Endothelial cell of umbilical vein (primary cell): ENCODE results near the gene SIAH1. TPM values are rescaled to one million over a fixed set of nuclear protein-coding genes. Genes with fewer than 3 reads are reported as not detected.

Experiments used
- BruUV-seq: library from RNA; stranded (reverse); fragments of 400-500 nt; replicated peaks from 2 replicates; lab custom pipeline; 2021; lab: Mats Ljungman, UMichigan
- CTCF ChIA-PET: fragments of 300-600, 350-600 bp; sonication (Branson Sonifier 250); formaldehyde crosslinking; loops from one replicate; lab custom pipeline; 2021; ENCODE audit warnings: antibody characterized with exemption, inconsistent platforms; lab: Charles Lee
- POLR2A ChIA-PET: fragments of 300-600, 350-600 bp; sonication (Branson Sonifier 250); formaldehyde crosslinking; loops from one replicate; lab custom pipeline; 2021; ENCODE audit warnings: antibody characterized with exemption, inconsistent platforms; lab: Charles Lee
- DNase-seq: peaks from one replicate; pipeline ENCODE4 v3.0.0-alpha.2; 2011; ENCODE audit warnings: low read depth, low spot score
- FAIRE-seq: peaks from 2 replicates; lab custom pipeline; 2011; peaks lifted over from hg19 to GRCh38; lab: Jason Lieb, UNC
- H2AFZ ChIP-seq: 2 replicates; pipeline ENCODE4 v1.6.0; 2012; ENCODE audit warnings: low read depth, low read length, control low read depth, inconsistent platforms
- H3K27ac ChIP-seq: 2 replicates; pipeline ENCODE4 v1.5.1; 2011; ENCODE audit warnings: low read depth, mild to moderate bottlenecking, control low read depth, low read length, moderate library complexity; ENCODE audit not compliant: insufficient read depth
- H3K27me3 ChIP-seq, 2 experiments: 2 replicates each; pipeline versions ENCODE4 v1.6.0 to v1.6.1; 2011; ENCODE audit warnings: low read length in 2 of 2, mixed read lengths in 1 of 2; ENCODE audit not compliant: control insufficient read depth in 2 of 2, insufficient read depth in 2 of 2
- H3K36me3 ChIP-seq, 2 experiments: 2 replicates in 1 of 2; 3 replicates in 1 of 2; pipeline ENCODE4 v1.5.1; 2011; ENCODE audit warnings: low read length in 2 of 2, mild to moderate bottlenecking in 1 of 2, moderate library complexity in 1 of 2; ENCODE audit not compliant: control insufficient read depth in 2 of 2, insufficient read depth in 2 of 2; ENCODE audit errors: extremely low read depth in 1 of 2
- H3K4me1 ChIP-seq: 3 replicates; pipeline ENCODE4 v1.5.1; 2011; ENCODE audit warnings: mild to moderate bottlenecking, low read length; ENCODE audit not compliant: control insufficient read depth, insufficient read depth; ENCODE audit errors: extremely low read depth
- H3K4me2 ChIP-seq: 2 replicates; pipeline ENCODE4 v1.6.1; 2011; ENCODE audit warnings: low read length, control low read depth, mixed read lengths; ENCODE audit not compliant: insufficient read depth
- H3K4me3 ChIP-seq, 3 experiments: fragments of 200-600 bp in 1 of 3; sonication (generic), shearing (Covaris generic) in 1 of 3; replicated peaks in 1 of 3; 2 replicates each; pipeline ENCODE4 v1.5.1; 2011 to 2016; ENCODE audit warnings: control low read depth in 3 of 3, low read length in 3 of 3, mild to moderate bottlenecking in 2 of 3, inconsistent platforms in 1 of 3, low read depth in 1 of 3, moderate library complexity in 1 of 3; ENCODE audit not compliant: insufficient read depth in 1 of 3
- H3K79me2 ChIP-seq: 2 replicates; pipeline ENCODE4 v1.6.0; 2012; ENCODE audit warnings: low read length, inconsistent platforms; ENCODE audit not compliant: control insufficient read depth, insufficient read depth
- H3K9ac ChIP-seq: replicated peaks from 2 replicates; pipeline ENCODE3; 2011; ENCODE audit warnings: low read length, control low read depth; ENCODE audit not compliant: insufficient read depth; ENCODE audit errors: extremely low read depth
- H3K9me1 ChIP-seq: replicated peaks from 3 replicates; pipeline ENCODE4 v1.6.0; 2011; ENCODE audit warnings: mild to moderate bottlenecking, low read length; ENCODE audit not compliant: control insufficient read depth, insufficient read depth; ENCODE audit errors: extremely low read depth
- H3K9me3 ChIP-seq: replicated peaks from 2 replicates; pipeline ENCODE4 v1.5.1; 2012; ENCODE audit warnings: low read length, inconsistent platforms; ENCODE audit not compliant: control insufficient read depth, insufficient read depth
- H4K20me1 ChIP-seq: replicated peaks from 2 replicates; pipeline ENCODE3; 2011; ENCODE audit warnings: mild to moderate bottlenecking, low read length; ENCODE audit not compliant: control insufficient read depth, insufficient read depth; ENCODE audit errors: extremely low read depth
- EZH2 ChIP-seq: IDR thresholded peaks from 2 replicates; pipeline ENCODE4 v1.6.1; 2012; ENCODE audit warnings: borderline replicate concordance, low read depth, mild to moderate bottlenecking, moderate library complexity, low read length, inconsistent platforms; ENCODE audit not compliant: severe bottlenecking
- FOS ChIP-seq: IDR thresholded peaks from 2 replicates; pipeline ENCODE4 v1.6.1; 2011; ENCODE audit warnings: mild to moderate bottlenecking, low read length, moderate library complexity, borderline replicate concordance; ENCODE audit not compliant: insufficient read depth
- GATA2 ChIP-seq: IDR thresholded peaks from 2 replicates; pipeline ENCODE4 v1.7.0; 2011; ENCODE audit warnings: low read depth, mild to moderate bottlenecking, moderate library complexity, mixed read lengths, low read length; ENCODE audit not compliant: insufficient read length, insufficient read depth
- JUN ChIP-seq: IDR thresholded peaks from 2 replicates; pipeline ENCODE4 v1.6.1; 2011; ENCODE audit warnings: borderline replicate concordance, low read depth; ENCODE audit not compliant: insufficient read length, insufficient read depth
- MYC ChIP-seq: IDR thresholded peaks from one replicate; pipeline ENCODE4 v1.6.1; 2011; ENCODE audit warnings: mild to moderate bottlenecking, low read depth, low read length
- POLR2A ChIP-seq: IDR thresholded peaks from 2 replicates; pipeline ENCODE4 v1.6.1; 2012; ENCODE audit warnings: low read depth, mild to moderate bottlenecking, control low read depth, low read length
- POLR2AphosphoS5 ChIP-seq: IDR thresholded peaks from 2 replicates; pipeline ENCODE4 v1.6.1; 2012; ENCODE audit warnings: low read depth, mild to moderate bottlenecking, control low read depth, low read length, moderate library complexity; ENCODE audit not compliant: insufficient read depth
- dilution Hi-C: fragments of 300-500 bp; cut with MboI; formaldehyde crosslinking; loops from one replicate; pipeline ENCODE4 v1.15.0; 2019; ENCODE audit warnings: low sequenced_read_pairs; ENCODE audit not compliant: extremely low pct_ligation_motif_present
- intact Hi-C: fragments of 100-400 bp; cut with micrococcal nuclease; formaldehyde crosslinking; loops from one replicate; pipeline ENCODE4 v1.10.0; 2022
- polyA plus RNA-seq, 4 experiments: library from polyadenylated mRNA; depleted of rRNA in 3 of 4; stranded (reverse) in 3 of 4; unstranded in 1 of 4; fragments of >200 nt; gene quantifications; 2 replicates each; pipeline versions ENCODE4 v1.2.1 to v1.2.3, GENCODE V29; 2011 to 2012; ENCODE audit warnings: missing spikeins in 1 of 4
- total RNA-seq: library from RNA; stranded (reverse); gene quantifications from 2 replicates; pipeline ENCODE4 v1.2.3, GENCODE V29; 2021
- TF ChIP-seq, protein P1 (sequence below), 2 donors: IDR thresholded peaks; 1 replicate in 1 of 2; 2 replicates in 1 of 2; pipeline ENCODE4 v1.5.1; 2011; ENCODE audit warnings: low read length in 2 of 2, mild to moderate bottlenecking in 2 of 2, moderate library complexity in 2 of 2, control low read depth in 1 of 2, inconsistent platforms in 1 of 2, low read depth in 1 of 2; ENCODE audit not compliant: insufficient read depth in 1 of 2; ENCODE audit errors: extremely low read depth in 1 of 2
- TF ChIP-seq, protein P2 (sequence below): IDR thresholded peaks from 2 replicates; pipeline ENCODE4 v1.6.1; 2011; ENCODE audit not compliant: insufficient read depth, insufficient read length

SIAH1 gene
- total and polyA plus RNA-seq, 2 donors (not counting 3 experiments of a cell fraction or from before 2014, with no cell fraction given) = 14.4 to 19.9 TPM

DNA sequence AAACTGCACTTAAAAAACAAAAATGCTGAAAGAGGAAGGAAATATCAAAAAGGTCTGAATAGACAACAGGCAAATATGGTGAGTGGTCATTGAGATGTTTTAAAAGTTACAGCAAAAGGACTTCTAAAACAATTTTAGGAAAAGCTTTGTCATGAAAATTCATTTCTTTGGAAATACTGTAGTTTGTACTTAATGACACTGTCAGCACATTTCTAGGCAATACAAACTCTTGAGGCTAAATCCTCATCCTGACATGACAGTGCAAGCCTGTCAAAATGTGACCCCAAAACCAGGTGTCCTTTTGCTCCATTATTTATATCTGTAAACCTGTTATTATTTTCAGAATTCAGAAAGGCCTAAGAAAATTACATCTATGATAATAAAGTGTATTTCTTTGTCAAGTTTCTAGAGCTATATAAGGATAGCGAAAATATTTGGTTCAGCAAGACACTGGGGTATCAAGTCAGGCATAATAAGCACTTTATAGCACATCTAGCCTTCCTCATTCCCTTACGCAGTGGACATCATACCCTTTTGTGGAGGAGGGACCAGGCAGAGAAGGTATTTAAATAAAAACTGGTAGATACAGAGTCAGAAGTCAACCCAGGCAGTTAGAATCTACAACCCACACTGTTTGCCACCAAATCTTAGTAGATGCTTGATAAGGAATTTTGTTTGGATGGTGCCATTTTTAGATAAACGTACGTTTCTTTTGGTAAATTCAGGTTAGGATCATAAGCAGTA, 28.4 kb downstream of the SIAH1 start:
- POLR2A ChIA-PET = interaction anchor here (0.6 kb wide), 1 partner anchor 1342 kb away, joined by 5 read pairs; no protein-coding TSS in a partner anchor
- CTCF ChIA-PET = interaction anchor here (1.2 to 7.8 kb wide), 4 partner anchors 11 to 272 kb away, joined by 3 to 131 read pairs (median 56); no protein-coding TSS in a partner anchor
- DNase-seq (no peak), FAIRE-seq (no peak)
- Histone ChIP-seq H3K27me3 (no peaks in the 10 kb centered on the region), H3K9me1 (no peaks in the 10 kb centered on the region), H3K79me2 (peaks cover 26% of the 10 kb centered on the region), H3K27ac (no peak overlapping the region), H3K4me1 (no peaks in the 10 kb centered on the region), H4K20me1 (no peaks in the 10 kb centered on the region), H3K9me3 (no peaks in the 10 kb centered on the region), H3K9ac (no peak overlapping the region), H3K36me3 (peaks cover 5 to 7% of the 10 kb centered on the region in 2 experiments), H2AFZ (no peak overlapping the region), H3K4me2 (no peak overlapping the region), H3K4me3 (no peak overlapping the region)
- TF ChIP-seq POLR2AphosphoS5 (no peak), JUN (no peak), EZH2 (no peak), MYC (no peak), POLR2A (no peak), GATA2 (no peak), FOS (no peak)
- TF ChIP-seq, protein P1, sequence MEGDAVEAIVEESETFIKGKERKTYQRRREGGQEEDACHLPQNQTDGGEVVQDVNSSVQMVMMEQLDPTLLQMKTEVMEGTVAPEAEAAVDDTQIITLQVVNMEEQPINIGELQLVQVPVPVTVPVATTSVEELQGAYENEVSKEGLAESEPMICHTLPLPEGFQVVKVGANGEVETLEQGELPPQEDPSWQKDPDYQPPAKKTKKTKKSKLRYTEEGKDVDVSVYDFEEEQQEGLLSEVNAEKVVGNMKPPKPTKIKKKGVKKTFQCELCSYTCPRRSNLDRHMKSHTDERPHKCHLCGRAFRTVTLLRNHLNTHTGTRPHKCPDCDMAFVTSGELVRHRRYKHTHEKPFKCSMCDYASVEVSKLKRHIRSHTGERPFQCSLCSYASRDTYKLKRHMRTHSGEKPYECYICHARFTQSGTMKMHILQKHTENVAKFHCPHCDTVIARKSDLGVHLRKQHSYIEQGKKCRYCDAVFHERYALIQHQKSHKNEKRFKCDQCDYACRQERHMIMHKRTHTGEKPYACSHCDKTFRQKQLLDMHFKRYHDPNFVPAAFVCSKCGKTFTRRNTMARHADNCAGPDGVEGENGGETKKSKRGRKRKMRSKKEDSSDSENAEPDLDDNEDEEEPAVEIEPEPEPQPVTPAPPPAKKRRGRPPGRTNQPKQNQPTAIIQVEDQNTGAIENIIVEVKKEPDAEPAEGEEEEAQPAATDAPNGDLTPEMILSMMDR (IDR thresholded peaks at IDR 0.05; ENCODE audit: extremely low read depth in 1 of 2, insufficient read depth in 1 of 2, low read depth in 1 of 2, low read length in 2 of 2) = no peak
- TF ChIP-seq, protein P2, sequence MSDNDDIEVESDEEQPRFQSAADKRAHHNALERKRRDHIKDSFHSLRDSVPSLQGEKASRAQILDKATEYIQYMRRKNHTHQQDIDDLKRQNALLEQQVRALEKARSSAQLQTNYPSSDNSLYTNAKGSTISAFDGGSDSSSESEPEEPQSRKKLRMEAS = no peak
- no TSS peak for BruUV-seq
- dilution Hi-C loops = no loop called here
- intact Hi-C loops = no loop called here
